K562 (cell line): ENCODE results near the gene COL25A1. TPM values are rescaled to one million over a fixed set of nuclear protein-coding genes. Genes with fewer than 3 reads are reported as not detected.

Experiments
- ATAC-seq: fragments of 200-7000 bp; cut with Tn5 transposase; 3 replicates; pipeline ENCODE4 v1.9.1; 2020; ENCODE audit warnings: moderate library complexity
- BruUV-seq: library from RNA; stranded (reverse); fragments of 400-500 nt; replicated peaks from 2 replicates; lab custom pipeline; 2021; lab: Mats Ljungman, UMichigan
- CTCF ChIA-PET: fragments of 300-600 bp; formaldehyde crosslinking; extraction: SDS; loops from one replicate; lab custom pipeline; 2021; ENCODE audit warnings: low intra/inter-chr PET ratio; lab: Yijun Ruan, JAX
- POLR2A ChIA-PET: fragments of 300-600, 350-650 bp; sonication (Branson Sonifier 250); formaldehyde crosslinking; extraction: SDS; loops from one replicate; lab custom pipeline; 2021; ENCODE audit warnings: antibody characterized with exemption, inconsistent platforms; lab: Yijun Ruan, JAX
- DNase-seq, 4 experiments: peaks; one replicate each; pipeline versions ENCODE4 v3.0.0 to v3.0.0-alpha.2; 2011 to 2018; ENCODE audit warnings: low spot score in 3 of 4, mixed read lengths in 3 of 4; ENCODE audit errors: extremely low read depth in 1 of 4
- FAIRE-seq: peaks from 2 replicates; lab custom pipeline; 2011; peaks lifted over from hg19 to GRCh38; lab: Jason Lieb, UNC
- H2AFZ ChIP-seq: 2 replicates; pipeline ENCODE4 v1.6.0; 2011; ENCODE audit warnings: low read depth, low read length, control low read depth, inconsistent platforms
- H3K27ac ChIP-seq: fragments of 200-600 bp; 3 replicates; pipeline ENCODE4 v1.8.0; 2011; ENCODE audit warnings: low read depth, mild to moderate bottlenecking, control low read depth, inconsistent platforms, low read length, moderate library complexity, mixed read lengths; ENCODE audit errors: extremely low read depth
- H3K27me3 ChIP-seq, 2 experiments: fragments of 300-600 bp in 1 of 2; 2 replicates in 1 of 2; 3 replicates in 1 of 2; pipeline versions ENCODE4 v1.6.0 to v1.8.0; 2011; ENCODE audit warnings: inconsistent platforms in 2 of 2, low read length in 2 of 2, mild to moderate bottlenecking in 1 of 2, mixed read lengths in 1 of 2, moderate library complexity in 1 of 2; ENCODE audit not compliant: control insufficient read depth in 2 of 2, insufficient read depth in 2 of 2
- H3K36me3 ChIP-seq: fragments of 300-600 bp; 3 replicates; pipeline ENCODE4 v1.8.0; 2011; ENCODE audit warnings: mild to moderate bottlenecking, low read length, inconsistent platforms; ENCODE audit not compliant: control insufficient read depth, insufficient read depth
- H3K4me1 ChIP-seq, 2 experiments: fragments of 200-600 bp in 1 of 2; replicated peaks in 1 of 2; 2 replicates in 1 of 2; 3 replicates in 1 of 2; pipeline versions ENCODE4 v1.5.1 to v1.8.0; 2011; ENCODE audit warnings: inconsistent platforms in 2 of 2, low read length in 2 of 2, mild to moderate bottlenecking in 1 of 2, mixed read lengths in 1 of 2, moderate library complexity in 1 of 2; ENCODE audit not compliant: control insufficient read depth in 2 of 2, insufficient read depth in 2 of 2
- H3K4me2 ChIP-seq: 2 replicates; pipeline ENCODE4 v1.6.1; 2011; ENCODE audit warnings: low read length, control low read depth, inconsistent platforms, mixed read lengths; ENCODE audit not compliant: insufficient read depth
- H3K4me3 ChIP-seq: fragments of 200-600 bp; sonication (generic), shearing (Covaris generic); 2 replicates; pipeline ENCODE4 v1.5.1; 2016; ENCODE audit warnings: control low read depth, inconsistent platforms
- H3K79me2 ChIP-seq: fragments of 200-600 bp; 3 replicates; pipeline ENCODE4 v1.8.0; 2011; ENCODE audit warnings: low read length, inconsistent platforms; ENCODE audit not compliant: control insufficient read depth, insufficient read depth
- H3K9ac ChIP-seq, 2 experiments: 2 replicates each; pipeline versions ENCODE4 v1.6.0 to v1.6.1; 2011; ENCODE audit warnings: low read depth in 2 of 2, low read length in 2 of 2, control low read depth in 1 of 2, inconsistent platforms in 1 of 2, mild to moderate bottlenecking in 1 of 2, mixed read lengths in 1 of 2; ENCODE audit not compliant: insufficient read depth in 1 of 2
- H3K9me1 ChIP-seq: one replicate; pipeline ENCODE4 v1.6.0; 2011; ENCODE audit warnings: inconsistent platforms, mild to moderate bottlenecking, low read length, moderate library complexity; ENCODE audit not compliant: control insufficient read depth, insufficient read depth
- H3K9me3 ChIP-seq: replicated peaks from 2 replicates; pipeline ENCODE4 v1.5.1; 2011; ENCODE audit warnings: low read depth, low read length, inconsistent platforms; ENCODE audit not compliant: control insufficient read depth, insufficient read depth
- H4K20me1 ChIP-seq: replicated peaks from 2 replicates; pipeline ENCODE4 v1.6.1; 2011; ENCODE audit warnings: low read length, inconsistent platforms, mixed read lengths; ENCODE audit not compliant: control insufficient read depth, insufficient read depth
- CEBPG ChIP-seq, 3 experiments: fragments of 200-800 bp in 1 of 3; sonication (Bioruptor generic) in 1 of 3; sonication (generic) in 1 of 3; formaldehyde crosslinking in 1 of 3; IDR thresholded peaks in 2 of 3; conservative IDR thresholded peaks in 1 of 3; 2 replicates each; pipeline versions ENCODE4 v1.6.1 to v1.8.0; 2016 to 2022; ENCODE audit warnings: missing compliant biosample characterization in 2 of 3, missing genetic modification characterization in 2 of 3, mild to moderate bottlenecking in 1 of 3, missing genetic modification reagents in 1 of 3
- E2F3 ChIP-seq: fragments of 250-450 bp; sonication (Bioruptor Pico); IDR thresholded peaks from 2 replicates; pipeline ENCODE4 v1.4.0; 2020; ENCODE audit warnings: mild to moderate bottlenecking
- HEY1 ChIP-seq: fragments of 250-450 bp; sonication (Bioruptor Pico); IDR thresholded peaks from 2 replicates; pipeline ENCODE4 v1.5.0; 2020; ENCODE audit warnings: mild to moderate bottlenecking, moderate library complexity, borderline replicate concordance
- MCM7 ChIP-seq, 2 experiments: fragments of 450-650 bp; IDR thresholded peaks; 2 replicates each; pipeline ENCODE4 v1.6.1; 2016 to 2018
- MYBL2 ChIP-seq, 2 experiments: fragments of 450-650 bp in 1 of 2; sonication (generic) in 1 of 2; formaldehyde crosslinking in 1 of 2; IDR thresholded peaks; 2 replicates each; pipeline versions ENCODE4 v1.6.1 to v1.8.1; 2017 to 2022; ENCODE audit warnings: borderline replicate concordance in 1 of 2, inconsistent platforms in 1 of 2, low read depth in 1 of 2, mild to moderate bottlenecking in 1 of 2, missing genetic modification reagents in 1 of 2, moderate library complexity in 1 of 2
- PPARD ChIP-seq: fragments of 250-450 bp; sonication (Bioruptor Pico); IDR thresholded peaks from 2 replicates; pipeline ENCODE4 v1.8.0; 2022; ENCODE audit warnings: inconsistent platforms, mild to moderate bottlenecking, moderate library complexity
- ZFP36 ChIP-seq: fragments of 150-350 bp; IDR thresholded peaks from 2 replicates; pipeline ENCODE4 v1.6.1; 2018; ENCODE audit warnings: low read length, low read depth; ENCODE audit not compliant: partially characterized antibody
- ZNF277 ChIP-seq: fragments of 250-450 bp; sonication (Bioruptor Pico); IDR thresholded peaks from 2 replicates; pipeline ENCODE4 v1.8.0; 2022; ENCODE audit warnings: inconsistent platforms, mild to moderate bottlenecking, moderate library complexity, borderline replicate concordance
- ZNF408 ChIP-seq: fragments of 250-450 bp; sonication (Bioruptor Pico); IDR thresholded peaks from 2 replicates; pipeline ENCODE4 v1.4.0; 2020; ENCODE audit warnings: low read depth, mild to moderate bottlenecking, moderate library complexity
- ZNF583 ChIP-seq: fragments of 250-450 bp; sonication (Bioruptor Pico); IDR thresholded peaks from 2 replicates; pipeline ENCODE4 v1.4.0; 2020
- ZNF586 ChIP-seq: fragments of 450-650 bp; formaldehyde crosslinking; conservative IDR thresholded peaks from 2 replicates; pipeline ENCODE4 v1.4.0; 2020; ENCODE audit warnings: mild to moderate bottlenecking, moderate library complexity
- ZNF778 ChIP-seq: fragments of 450-650 bp; formaldehyde crosslinking; IDR thresholded peaks from 2 replicates; pipeline ENCODE4 v1.4.0; 2020; ENCODE audit warnings: mild to moderate bottlenecking, moderate library complexity
- WGBS: fragments of 100-300 bp; shearing (Covaris generic); methylation state at CpG from one replicate; pipeline ENCODE4 v1.1.6; 2016; ENCODE audit warnings: low coverage, mixed read lengths; ENCODE audit not compliant: insufficient coverage; ENCODE audit errors: missing lambda C conversion rate; 5-methylcytosine and 5-hydroxymethylcytosine counted together
- in situ Hi-C: fragments of 300-500 bp; cut with MboI; formaldehyde crosslinking; loops from 4 replicates; pipeline ENCODE4 v1.15.0; 2018; ENCODE audit warnings: inconsistent platforms, mixed read lengths
- intact Hi-C: fragments of 100-400 bp; cut with micrococcal nuclease; formaldehyde crosslinking; loops from 2 replicates; pipeline ENCODE4 v1.14.2; 2022
- polyA plus RNA-seq, 8 experiments: library from polyadenylated mRNA; depleted of rRNA in 4 of 8; stranded (reverse) in 5 of 8; unstranded in 3 of 8; fragments of >200 nt; fragmentation: Nextera tagmentation in 2 of 8; fragmentation: Illumina TruSeq in 1 of 8; extraction: Ambion mirVana in 2 of 8; extraction: Trizol in 1 of 8; gene quantifications; 2 replicates each; pipeline versions ENCODE4 v1.2.1 to v1.2.3, GENCODE V29; 2011 to 2014; ENCODE audit warnings: inconsistent platforms in 1 of 8, missing spikeins in 1 of 8
- total RNA-seq, 7 experiments: library from RNA; depleted of rRNA in 6 of 7; stranded (reverse); fragments of >200 nt in 6 of 7; fragmentation: Illumina TruSeq in 2 of 7; extraction: Trizol in 2 of 7; gene quantifications; 2 replicates each; pipeline versions ENCODE4 v1.2.1 to v1.2.3, GENCODE V29; 2011 to 2021; ENCODE audit warnings: low replicate concordance in 1 of 7
- TF ChIP-seq, protein P1 (sequence below): fragments of 450-650 bp; IDR thresholded peaks from 2 replicates; pipeline ENCODE4 v1.7.1; 2018; ENCODE audit warnings: mild to moderate bottlenecking, low read depth; ENCODE audit not compliant: partially characterized antibody

Gene COL25A1
- total and polyA plus RNA-seq, 9 of the 15 experiments (the other 6 are each of a cell fraction or from before 2014, with no cell fraction given) = 0.03 to 0.62 (median 0.27) TPM

GRCh38 chr4:109191216-109191615 is 111.2 kb downstream of the COL25A1 start:
- H3K4me3 ChIP-seq = no peak overlapping the region
- H3K9me1 ChIP-seq = no peaks in the 10 kb centered on the region
- H3K4me1 ChIP-seq = no peaks in the 10 kb centered on the region; a peak in 2 of 5 replicates
- no peak for FAIRE-seq
- in situ Hi-C loops (no loop called here), intact Hi-C loops (no loop called here)
- no peak overlapping the region for H3K27ac ChIP-seq
- no peaks in the 10 kb centered on the region for H3K9me3 ChIP-seq
- ChIA-PET POLR2A (interaction anchor here (0.9 kb wide), 1 partner anchor 12 kb away, joined by 3 read pairs; no protein-coding TSS in a partner anchor), CTCF (no interaction called here)
- H2AFZ ChIP-seq = no peak overlapping the region
- DNase-seq = no peak
- WGBS = 79% methylated on average over 5 of the region's 5 CpGs
- TF ChIP-seq ZNF778 = no peak
- TF ChIP-seq ZFP36 = no peak
- no peak for TF ChIP-seq ZNF408 (CRISPR knock-in tag)
- no peak for TF ChIP-seq ZNF583 (CRISPR knock-in tag)
- TF ChIP-seq MCM7 (IDR thresholded peaks at IDR 0.05) = no peak
- TF ChIP-seq, protein P1, sequence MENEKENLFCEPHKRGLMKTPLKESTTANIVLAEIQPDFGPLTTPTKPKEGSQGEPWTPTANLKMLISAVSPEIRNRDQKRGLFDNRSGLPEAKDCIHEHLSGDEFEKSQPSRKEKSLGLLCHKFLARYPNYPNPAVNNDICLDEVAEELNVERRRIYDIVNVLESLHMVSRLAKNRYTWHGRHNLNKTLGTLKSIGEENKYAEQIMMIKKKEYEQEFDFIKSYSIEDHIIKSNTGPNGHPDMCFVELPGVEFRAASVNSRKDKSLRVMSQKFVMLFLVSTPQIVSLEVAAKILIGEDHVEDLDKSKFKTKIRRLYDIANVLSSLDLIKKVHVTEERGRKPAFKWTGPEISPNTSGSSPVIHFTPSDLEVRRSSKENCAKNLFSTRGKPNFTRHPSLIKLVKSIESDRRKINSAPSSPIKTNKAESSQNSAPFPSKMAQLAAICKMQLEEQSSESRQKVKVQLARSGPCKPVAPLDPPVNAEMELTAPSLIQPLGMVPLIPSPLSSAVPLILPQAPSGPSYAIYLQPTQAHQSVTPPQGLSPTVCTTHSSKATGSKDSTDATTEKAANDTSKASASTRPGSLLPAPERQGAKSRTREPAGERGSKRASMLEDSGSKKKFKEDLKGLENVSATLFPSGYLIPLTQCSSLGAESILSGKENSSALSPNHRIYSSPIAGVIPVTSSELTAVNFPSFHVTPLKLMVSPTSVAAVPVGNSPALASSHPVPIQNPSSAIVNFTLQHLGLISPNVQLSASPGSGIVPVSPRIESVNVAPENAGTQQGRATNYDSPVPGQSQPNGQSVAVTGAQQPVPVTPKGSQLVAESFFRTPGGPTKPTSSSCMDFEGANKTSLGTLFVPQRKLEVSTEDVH = no peak
- no peak for TF ChIP-seq PPARD (CRISPR knock-in tag)
- no peak for TF ChIP-seq MYBL2 (IDR thresholded peaks at IDR 0.05; ENCODE audit: low read depth)
- TF ChIP-seq MYBL2 (CRISPR knock-in tag; IDR thresholded peaks at IDR 0.05; ENCODE audit: borderline replicate concordance) = no peak
- TF ChIP-seq ZNF586 (CRISPR knock-in tag) = no peak
- TF ChIP-seq CEBPG (CRISPR knock-in tag; IDR thresholded peaks at IDR 0.05) = no peak
- no peak for TF ChIP-seq CEBPG (tag; conservative IDR thresholded peaks at IDR 0.05 in 1 of 2, IDR thresholded peaks at IDR 0.05 in 1 of 2)
- TF ChIP-seq E2F3 = no peak
- TF ChIP-seq HEY1 (CRISPR knock-in tag) = no peak
- TF ChIP-seq ZNF277 (CRISPR knock-in tag) = no peak
- H3K4me2 ChIP-seq = no peak overlapping the region
- H3K36me3 ChIP-seq = no peaks in the 10 kb centered on the region
- H3K9ac ChIP-seq = no peak overlapping the region
- no peaks in the 10 kb centered on the region for H3K27me3 ChIP-seq
- H4K20me1 ChIP-seq = no peaks in the 10 kb centered on the region
- ATAC-seq = no peak
- peaks cover 16% of the 10 kb centered on the region; the same call in 2 of the 3 replicates for H3K79me2 ChIP-seq
- no TSS peak for BruUV-seq
